H1 (cell line): ENCODE measurements around the gene FEZF1. TPM values are rescaled to one million over a fixed set of nuclear protein-coding genes. Genes with fewer than 3 reads are reported as not detected.
A peak's percentile ranks its signal among the peaks of the same experiment; 100 is the strongest.

Source experiments
- ATF3 ChIP-seq: IDR thresholded peaks from 2 replicates; pipeline ENCODE4 v1.6.1; 2011; ENCODE audit warnings: low read depth, mild to moderate bottlenecking, low read length; ENCODE audit not compliant: insufficient read depth
- BACH1 ChIP-seq: IDR thresholded peaks from 2 replicates; pipeline ENCODE4 v1.6.1; 2012; ENCODE audit warnings: low read length, improper control_type of control experiment
- CHD1 ChIP-seq: IDR thresholded peaks from 2 replicates; pipeline ENCODE4 v1.6.1; 2012; ENCODE audit warnings: low read depth, low read length, improper control_type of control experiment
- EP300 ChIP-seq, 2 experiments: IDR thresholded peaks; 1 replicate in 1 of 2; 2 replicates in 1 of 2; pipeline ENCODE4 v1.6.1; 2011 to 2012; ENCODE audit warnings: low read depth in 2 of 2, low read length in 2 of 2, mild to moderate bottlenecking in 2 of 2, borderline replicate concordance in 1 of 2, inconsistent platforms in 1 of 2, moderate library complexity in 1 of 2
- FOSL1 ChIP-seq: IDR thresholded peaks from 2 replicates; pipeline ENCODE4 v1.6.1; 2011; ENCODE audit warnings: mild to moderate bottlenecking, low read depth, low read length, moderate library complexity; ENCODE audit not compliant: insufficient read depth
- GABPA ChIP-seq: IDR thresholded peaks from 2 replicates; pipeline ENCODE4 v1.6.1; 2011; ENCODE audit warnings: mild to moderate bottlenecking, low read length, moderate library complexity, borderline replicate concordance; ENCODE audit not compliant: insufficient read depth
- HDAC2 ChIP-seq, 2 experiments: fragments of 300-600 bp in 1 of 2; sonication (generic) in 1 of 2; IDR thresholded peaks; 2 replicates each; pipeline ENCODE4 v1.6.1; 2011 to 2012; ENCODE audit warnings: low read depth in 2 of 2, low read length in 2 of 2, mild to moderate bottlenecking in 2 of 2, moderate library complexity in 2 of 2, borderline replicate concordance in 1 of 2, inconsistent platforms in 1 of 2
- KDM4A ChIP-seq: IDR thresholded peaks from one replicate; pipeline ENCODE4 v1.7.1; 2012; ENCODE audit warnings: low read depth, mild to moderate bottlenecking, moderate library complexity, low read length, inconsistent platforms; ENCODE audit not compliant: severe bottlenecking
- KDM5A ChIP-seq: fragments of 200-600 bp; IDR thresholded peaks from 2 replicates; pipeline ENCODE4 v1.7.1; 2012; ENCODE audit warnings: mild to moderate bottlenecking, low read length, inconsistent platforms, mixed read lengths
- POLR2A ChIP-seq, 2 experiments: IDR thresholded peaks; 1 replicate in 1 of 2; 2 replicates in 1 of 2; pipeline ENCODE4 v1.6.1; 2011; ENCODE audit warnings: low read depth in 2 of 2, low read length in 2 of 2, mild to moderate bottlenecking in 2 of 2; ENCODE audit errors: control extremely low read depth in 1 of 2
- RAD21 ChIP-seq, 2 experiments: IDR thresholded peaks in 1 of 2; conservative IDR thresholded peaks in 1 of 2; 2 replicates each; pipeline ENCODE4 v1.6.1; 2011; ENCODE audit warnings: low read depth in 2 of 2, low read length in 2 of 2, improper control_type of control experiment in 1 of 2, inconsistent platforms in 1 of 2, mild to moderate bottlenecking in 1 of 2, moderate library complexity in 1 of 2
- RXRA ChIP-seq: IDR thresholded peaks from 2 replicates; pipeline ENCODE4 v1.6.1; 2011; ENCODE audit warnings: low read depth, mild to moderate bottlenecking, low read length, moderate library complexity; ENCODE audit not compliant: insufficient read depth
- SIN3A ChIP-seq, 2 experiments: IDR thresholded peaks in 1 of 2; conservative IDR thresholded peaks in 1 of 2; 2 replicates each; pipeline ENCODE4 v1.6.1; 2011 to 2012; ENCODE audit warnings: low read length in 2 of 2, improper control_type of control experiment in 1 of 2, low read depth in 1 of 2, mild to moderate bottlenecking in 1 of 2
- TBP ChIP-seq: IDR thresholded peaks from 2 replicates; pipeline ENCODE4 v1.6.1; 2011; ENCODE audit warnings: low read depth, low read length, improper control_type of control experiment
- TCF12 ChIP-seq: IDR thresholded peaks from 2 replicates; pipeline ENCODE4 v1.6.1; 2011; ENCODE audit warnings: low read depth, mild to moderate bottlenecking, low read length
- ZNF274 ChIP-seq: IDR thresholded peaks from 2 replicates; pipeline ENCODE4 v1.7.0; 2012; ENCODE audit warnings: low read length, borderline replicate concordance; ENCODE audit errors: extremely low read depth
- polyA plus RNA-seq, 7 experiments: library from polyadenylated mRNA; depleted of rRNA in 3 of 7; stranded (reverse) in 5 of 7; unstranded in 2 of 7; fragments of >200 nt in 5 of 7; fragments of 200-250 nt in 2 of 7; gene quantifications; 1 replicate in 5 of 7; 2 replicates in 1 of 7; 4 replicates in 1 of 7; pipeline versions ENCODE4 v1.2.1 to v1.2.3, GENCODE V29; 2011 to 2013; ENCODE audit warnings: missing spikeins in 2 of 7, mixed read lengths in 2 of 7
- total RNA-seq: library from RNA; stranded (reverse); fragmentation: NEBNext Ultra II Directional; extraction: Animal tissue kit (Norgen Biotek cat#: 25700); gene quantifications from 2 replicates; pipeline ENCODE4 v1.2.1, GENCODE V29; 2021
- TF ChIP-seq, protein P1 (sequence below): IDR thresholded peaks from 2 replicates; pipeline ENCODE4 v1.6.1; 2012; ENCODE audit warnings: inconsistent platforms
- TF ChIP-seq, protein P2 (sequence below), 3 experiments: IDR thresholded peaks; 1 replicate in 2 of 3; 2 replicates in 1 of 3; pipeline versions ENCODE4 v1.5.1 to v1.6.1; 2011; ENCODE audit warnings: low read length in 3 of 3, mild to moderate bottlenecking in 3 of 3, inconsistent platforms in 2 of 3, low read depth in 1 of 3, moderate library complexity in 1 of 3; ENCODE audit not compliant: insufficient read depth in 1 of 3; ENCODE audit errors: control extremely low read depth in 1 of 3

FEZF1 gene
- total and polyA plus RNA-seq, 2 of the 8 experiments (the other 6 are each of a cell fraction or from before 2014, with no cell fraction given) = 10.6 to 15.7 TPM

DNA sequence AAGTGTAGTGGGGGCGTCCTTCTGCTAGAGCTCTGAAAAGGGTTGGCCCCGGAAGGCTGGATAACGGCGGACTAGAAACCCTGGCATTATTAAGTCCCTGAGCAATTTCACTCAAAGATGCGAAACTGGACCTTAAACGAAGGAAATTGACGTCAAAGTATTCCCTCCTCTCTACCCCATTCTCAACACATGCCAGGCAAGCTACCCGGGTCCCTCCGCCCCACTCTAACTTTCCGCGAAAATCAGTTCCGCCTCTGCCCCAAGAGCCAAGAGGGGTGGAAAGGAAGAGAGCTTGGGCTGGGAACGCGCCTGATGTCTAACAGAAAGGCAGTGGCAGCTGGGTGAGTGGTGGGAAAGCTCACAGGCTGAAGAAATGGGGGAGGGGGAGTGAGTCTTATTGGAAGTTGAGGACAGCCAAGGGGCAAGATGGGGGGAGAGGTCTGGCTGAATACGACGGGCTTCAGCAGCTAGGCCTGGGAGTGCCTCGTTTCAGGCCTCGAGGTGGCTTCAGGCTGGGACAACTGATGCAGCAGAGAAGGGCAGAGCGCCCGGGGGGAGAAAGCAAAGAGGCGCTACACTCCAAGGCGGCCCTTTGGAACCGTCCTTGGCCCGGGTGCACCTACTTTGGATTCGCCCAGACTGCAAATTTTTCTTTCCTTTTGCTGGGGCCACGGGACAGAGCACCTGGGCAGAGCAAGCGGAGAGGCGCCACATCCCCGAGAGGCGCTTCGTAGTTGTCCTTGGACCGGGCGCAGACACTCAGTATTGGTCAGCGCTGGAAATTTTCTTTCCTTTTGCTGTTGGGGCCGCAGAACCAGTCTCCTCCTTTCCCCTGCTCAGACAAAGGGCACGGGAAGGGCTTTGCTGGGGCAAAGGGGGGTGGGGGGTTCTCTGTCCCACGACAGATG lies 2.0 kb upstream of the FEZF1 start (continued):
- no peak for TF ChIP-seq EP300 (IDR thresholded peaks at IDR 0.05; ENCODE audit: borderline replicate concordance in 1 of 2, low read depth in 2 of 2, low read length in 2 of 2)
- TF ChIP-seq, protein P1, sequence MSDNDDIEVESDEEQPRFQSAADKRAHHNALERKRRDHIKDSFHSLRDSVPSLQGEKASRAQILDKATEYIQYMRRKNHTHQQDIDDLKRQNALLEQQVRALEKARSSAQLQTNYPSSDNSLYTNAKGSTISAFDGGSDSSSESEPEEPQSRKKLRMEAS = peak; percentile 46
- TF ChIP-seq KDM4A = peak; percentile 35
- TF ChIP-seq TBP = peak; percentile 11; the same call in 1 of the 2 replicates
- TF ChIP-seq ZNF274 = no peak
- no peak; a peak in 2 of 4 replicates for TF ChIP-seq RAD21 (IDR thresholded peaks at IDR 0.05 in 1 of 2, conservative IDR thresholded peaks at IDR 0.05 in 1 of 2; ENCODE audit: low read depth in 2 of 2, low read length in 2 of 2)
- peak; percentile 59 to 78; a peak in 2 of 4 replicates for TF ChIP-seq SIN3A (conservative IDR thresholded peaks at IDR 0.05 in 1 of 2, IDR thresholded peaks at IDR 0.05 in 1 of 2; ENCODE audit: low read depth in 1 of 2, low read length in 2 of 2)
- no peak for TF ChIP-seq KDM5A
- no peak for TF ChIP-seq CHD1
- TF ChIP-seq, protein P2, sequence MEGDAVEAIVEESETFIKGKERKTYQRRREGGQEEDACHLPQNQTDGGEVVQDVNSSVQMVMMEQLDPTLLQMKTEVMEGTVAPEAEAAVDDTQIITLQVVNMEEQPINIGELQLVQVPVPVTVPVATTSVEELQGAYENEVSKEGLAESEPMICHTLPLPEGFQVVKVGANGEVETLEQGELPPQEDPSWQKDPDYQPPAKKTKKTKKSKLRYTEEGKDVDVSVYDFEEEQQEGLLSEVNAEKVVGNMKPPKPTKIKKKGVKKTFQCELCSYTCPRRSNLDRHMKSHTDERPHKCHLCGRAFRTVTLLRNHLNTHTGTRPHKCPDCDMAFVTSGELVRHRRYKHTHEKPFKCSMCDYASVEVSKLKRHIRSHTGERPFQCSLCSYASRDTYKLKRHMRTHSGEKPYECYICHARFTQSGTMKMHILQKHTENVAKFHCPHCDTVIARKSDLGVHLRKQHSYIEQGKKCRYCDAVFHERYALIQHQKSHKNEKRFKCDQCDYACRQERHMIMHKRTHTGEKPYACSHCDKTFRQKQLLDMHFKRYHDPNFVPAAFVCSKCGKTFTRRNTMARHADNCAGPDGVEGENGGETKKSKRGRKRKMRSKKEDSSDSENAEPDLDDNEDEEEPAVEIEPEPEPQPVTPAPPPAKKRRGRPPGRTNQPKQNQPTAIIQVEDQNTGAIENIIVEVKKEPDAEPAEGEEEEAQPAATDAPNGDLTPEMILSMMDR (IDR thresholded peaks at IDR 0.05; ENCODE audit: control extremely low read depth in 1 of 3, insufficient read depth in 1 of 3, low read depth in 1 of 3, low read length in 3 of 3) = no peak
- no peak for TF ChIP-seq BACH1
- 0 out of 2 replicates have a peak, but pooled peaks have one; percentile 49 for TF ChIP-seq TCF12
- TF ChIP-seq FOSL1 = no peak
- TF ChIP-seq POLR2A (IDR thresholded peaks at IDR 0.05; ENCODE audit: control extremely low read depth in 1 of 2, low read depth in 2 of 2, low read length in 2 of 2) = no peak
- TF ChIP-seq RXRA = no peak
- TF ChIP-seq GABPA = 0 out of 2 replicates have a peak, but pooled peaks have one; percentile 17
- TF ChIP-seq ATF3 = no peak
- peak; percentile 57 to 72; a peak in 2 of 4 replicates for TF ChIP-seq HDAC2 (IDR thresholded peaks at IDR 0.05; ENCODE audit: borderline replicate concordance in 1 of 2, low read depth in 2 of 2, low read length in 2 of 2)
